Muscle of back (tissue), 11 donors: ENCODE results near the gene CYTH2. TPM values are rescaled to one million over a fixed set of nuclear protein-coding genes. Genes with fewer than 3 reads are reported as not detected.
A peak's percentile ranks its signal among the peaks of the same experiment; 100 is the strongest.

Experiments used
- DNase-seq, 3 donors: peaks; one replicate each; pipeline versions ENCODE4 v3.0.0 to v3.0.0-alpha.2; 2013
- polyA plus RNA-seq, 10 donors: library from polyadenylated mRNA; unstranded; fragments of 120-200 nt; gene quantifications; one replicate each; pipeline ENCODE4 v1.2.1, GENCODE V29; 2013; ENCODE audit not compliant: insufficient read length in 10 of 10

The CYTH2 gene
- polyA plus RNA-seq, 10 donors: 34.8 to 52.0 (median 40.0) TPM

- no peak for DNase-seq
Measured at GRCh38 chr19:48451624-48452023, 17.5 kb upstream of the CYTH2 start.

- no peak for DNase-seq
Measured at GRCh38 chr19:48452289-48453190, 16.6 kb upstream of the CYTH2 start.

GRCh38 chr19:48454150-48454730 is 14.9 kb upstream of the CYTH2 start:
- DNase-seq: no peak

- DNase-seq: no peak
Measured at GRCh38 chr19:48455171-48455907, 13.8 kb upstream of the CYTH2 start, which contains the start of gene KCNJ14. KCNJ14 (plus strand) TSS chr19:48455574; CDS start chr19:48461725, 6,151 bp downstream.

- DNase-seq: no peak
Measured at GRCh38 chr19:48455908-48456562, 13.1 kb upstream of the CYTH2 start.

GRCh38 chr19:48456864-48457263 is 12.3 kb upstream of the CYTH2 start:
- DNase-seq: no peak

GRCh38 chr19:48458016-48458415 is 11.2 kb upstream of the CYTH2 start:
- DNase-seq: no peak

- no peak for DNase-seq
Measured at GRCh38 chr19:48461651-48461981, 7.6 kb upstream of the CYTH2 start.

- DNase-seq: no peak
Measured at GRCh38 chr19:48461982-48462655, 7.0 kb upstream of the CYTH2 start.

GRCh38 chr19:48465215-48465614 is 4.0 kb upstream of the CYTH2 start:
- DNase-seq: no peak

GRCh38 chr19:48466561-48467325 is 2.4 kb upstream of the CYTH2 start:
- DNase-seq: no peak

GRCh38 chr19:48468772-48469288 is 339 bp upstream of the CYTH2 start:
- peak; percentile 100 for DNase-seq

- DNase-seq: no peak
Measured at GRCh38 chr19:48469934-48470680, 938 bp downstream of the CYTH2 start.

GRCh38 chr19:48470856-48471255 is 1.7 kb downstream of the CYTH2 start:
- no peak for DNase-seq

- no peak for DNase-seq
Measured at GRCh38 chr19:48471836-48472235, 2.7 kb downstream of the CYTH2 start.

- DNase-seq: no peak
Measured at GRCh38 chr19:48473161-48473966, 4.2 kb downstream of the CYTH2 start.

GRCh38 chr19:48474084-48474592 is 5.0 kb downstream of the CYTH2 start:
- no peak for DNase-seq

- DNase-seq: no peak
Measured at GRCh38 chr19:48475369-48476068, 6.3 kb downstream of the CYTH2 start.
